NCI-H146 (cell line): ENCODE data around the gene PSMD8.
"Not testable (repeated sequence)": the region's sequence is repeated elsewhere in the genome, so short reads cannot be mapped to it uniquely, and the experiment has no call there.

ENCODE experiments used
- DNase-seq: peaks from one replicate; lab custom pipeline; 2025; lab: John Stamatoyannopoulos, UW

PSMD8 gene

GRCh38 chr19:38362076-38362945 lies 12.1 kb upstream of the PSMD8 start:
- peak; percentile 90 for DNase-seq

GRCh38 chr19:38362946-38363688 lies 11.3 kb upstream of the PSMD8 start:
- not testable (repeated sequence) for DNase-seq

GRCh38 chr19:38367041-38367440 lies 7.3 kb upstream of the PSMD8 start:
- no peak for DNase-seq

GRCh38 chr19:38369584-38369983 lies 4.8 kb upstream of the PSMD8 start:
- no peak for DNase-seq

GRCh38 chr19:38370299-38370698 lies 4.1 kb upstream of the PSMD8 start:
- DNase-seq, result no peak

- DNase-seq, result no peak
Measured at GRCh38 chr19:38371081-38371480, 3.3 kb upstream of the PSMD8 start.

- DNase-seq, result no peak
Measured at GRCh38 chr19:38373907-38374331, 452 bp upstream of the PSMD8 start.

- DNase-seq, result no peak
Measured at GRCh38 chr19:38375098-38375493, 725 bp downstream of the PSMD8 start.

- no peak for DNase-seq
Measured at GRCh38 chr19:38375748-38376147, 1.4 kb downstream of the PSMD8 start.

GRCh38 chr19:38376576-38376975 lies 2.2 kb downstream of the PSMD8 start:
- DNase-seq, result no peak

- no peak for DNase-seq
Measured at GRCh38 chr19:38377052-38377451, 2.7 kb downstream of the PSMD8 start.

- DNase-seq, result no peak
Measured at GRCh38 chr19:38378866-38379265, 4.5 kb downstream of the PSMD8 start.

- DNase-seq, result no peak
Measured at GRCh38 chr19:38381138-38381537, 6.8 kb downstream of the PSMD8 start.

GRCh38 chr19:38383184-38383583 lies 8.8 kb downstream of the PSMD8 start:
- DNase-seq, result no peak

- no peak for DNase-seq
Measured at GRCh38 chr19:38383743-38384142, 9.4 kb downstream of the PSMD8 start.

- no peak for DNase-seq
Measured at GRCh38 chr19:38384209-38385027, 10.0 kb downstream of the PSMD8 start.

- no peak for DNase-seq
Measured at GRCh38 chr19:38385057-38385803, 10.9 kb downstream of the PSMD8 start.

- DNase-seq, result no peak
Measured at GRCh38 chr19:38385804-38386257, 11.5 kb downstream of the PSMD8 start.

- DNase-seq, result no peak
Measured at GRCh38 chr19:38386300-38386970, 12.1 kb downstream of the PSMD8 start.

- no peak for DNase-seq
Measured at GRCh38 chr19:38386971-38387549, 12.7 kb downstream of the PSMD8 start.
